HepG2 (cell line): ENCODE data around the gene DKKL1. TPM values are rescaled to one million over a fixed set of nuclear protein-coding genes. Genes with fewer than 3 reads are reported as not detected.

Experiments used
- CHD4 ChIP-seq: fragments of 200-600 bp; sonication (generic); IDR thresholded peaks from 2 replicates; pipeline ENCODE4 v1.7.0; 2017; ENCODE audit warnings: mild to moderate bottlenecking, low read length, borderline replicate concordance
- DNMT3B ChIP-seq: conservative IDR thresholded peaks from 2 replicates; pipeline ENCODE4 v1.6.1; 2016; ENCODE audit warnings: missing biosample characterization, control low read depth
- ELF3 ChIP-seq: IDR thresholded peaks from 2 replicates; pipeline ENCODE4 v1.6.1; 2016; ENCODE audit warnings: missing genetic modification reagents, missing compliant biosample characterization
- FOXK2 ChIP-seq: fragments of 450-650 bp; IDR thresholded peaks from 2 replicates; pipeline ENCODE4 v1.6.1; 2016
- GMEB1 ChIP-seq: sonication (generic); formaldehyde crosslinking; IDR thresholded peaks from 2 replicates; pipeline ENCODE4 v1.5.1; 2020; ENCODE audit warnings: missing genetic modification reagents, mild to moderate bottlenecking, borderline replicate concordance
- HIC2 ChIP-seq: sonication (generic); formaldehyde crosslinking; IDR thresholded peaks from 2 replicates; pipeline ENCODE4 v1.9.0; 2022; ENCODE audit warnings: low read depth, missing genetic modification reagents
- IKZF5 ChIP-seq: IDR thresholded peaks from 2 replicates; pipeline ENCODE4 v1.6.1; 2018; ENCODE audit warnings: missing genetic modification reagents, mild to moderate bottlenecking, missing compliant biosample characterization
- KAT2B ChIP-seq: fragments of 150-350 bp; IDR thresholded peaks from 2 replicates; pipeline ENCODE4 v1.6.1; 2014; ENCODE audit warnings: low read depth, low read length, borderline replicate concordance
- LBX2 ChIP-seq: sonication (generic); formaldehyde crosslinking; IDR thresholded peaks from 2 replicates; pipeline ENCODE4 v1.5.0; 2020; ENCODE audit warnings: missing genetic modification reagents, mild to moderate bottlenecking, borderline replicate concordance
- MED13 ChIP-seq: sonication (generic); formaldehyde crosslinking; IDR thresholded peaks from 2 replicates; pipeline ENCODE4 v1.5.0; 2020; ENCODE audit warnings: missing genetic modification reagents
- MEF2D ChIP-seq: sonication (generic); formaldehyde crosslinking; IDR thresholded peaks from 2 replicates; pipeline ENCODE4 v1.5.1; 2020; ENCODE audit warnings: mild to moderate bottlenecking, missing genetic modification reagents
- MXD4 ChIP-seq: IDR thresholded peaks from 2 replicates; pipeline ENCODE4 v1.6.1; 2016; ENCODE audit warnings: mild to moderate bottlenecking, missing biosample characterization, missing genetic modification reagents
- RORA ChIP-seq: sonication (generic); formaldehyde crosslinking; IDR thresholded peaks from 2 replicates; pipeline ENCODE4 v1.5.0; 2020; ENCODE audit warnings: mild to moderate bottlenecking, missing genetic modification reagents, moderate library complexity
- SCMH1 ChIP-seq: sonication (generic); formaldehyde crosslinking; IDR thresholded peaks from 2 replicates; pipeline ENCODE4 v1.9.0; 2021; ENCODE audit warnings: missing genetic modification reagents, mild to moderate bottlenecking, borderline replicate concordance
- SUZ12 ChIP-seq: fragments of 150-350 bp; IDR thresholded peaks from 2 replicates; pipeline ENCODE4 v1.6.1; 2014; ENCODE audit warnings: low read depth, low read length
- TARDBP ChIP-seq: sonication (generic); formaldehyde crosslinking; IDR thresholded peaks from 2 replicates; pipeline ENCODE4 v1.8.0; 2022; ENCODE audit warnings: mild to moderate bottlenecking, missing genetic modification reagents
- TMF1 ChIP-seq: sonication (generic); formaldehyde crosslinking; IDR thresholded peaks from 2 replicates; pipeline ENCODE4 v1.8.1; 2022; ENCODE audit warnings: low read depth, missing genetic modification reagents
- TOPORS ChIP-seq: sonication (generic); formaldehyde crosslinking; IDR thresholded peaks from 2 replicates; pipeline ENCODE4 v1.8.0; 2023; ENCODE audit warnings: mild to moderate bottlenecking, missing genetic modification reagents
- ZFP82 ChIP-seq: sonication (generic); formaldehyde crosslinking; IDR thresholded peaks from 2 replicates; pipeline ENCODE4 v1.5.1; 2020; ENCODE audit warnings: mild to moderate bottlenecking, missing genetic modification reagents, borderline replicate concordance
- ZNF121 ChIP-seq: sonication (generic); formaldehyde crosslinking; IDR thresholded peaks from 2 replicates; pipeline ENCODE4 v1.5.0; 2020; ENCODE audit warnings: mild to moderate bottlenecking, missing genetic modification reagents
- ZNF207 ChIP-seq: fragments of 450-650 bp; IDR thresholded peaks from 2 replicates; pipeline ENCODE4 v1.6.1; 2016; ENCODE audit warnings: antibody characterized with exemption, borderline replicate concordance
- ZNF329 ChIP-seq: sonication (generic); formaldehyde crosslinking; IDR thresholded peaks from 2 replicates; pipeline ENCODE4 v1.9.0; 2021; ENCODE audit warnings: low read depth, mild to moderate bottlenecking, missing genetic modification reagents
- ZNF383 ChIP-seq: sonication (generic); formaldehyde crosslinking; IDR thresholded peaks from 2 replicates; pipeline ENCODE4 v1.4.0; 2020; ENCODE audit warnings: missing genetic modification reagents, mild to moderate bottlenecking, borderline replicate concordance
- ZNF572 ChIP-seq: sonication (generic); formaldehyde crosslinking; IDR thresholded peaks from 2 replicates; pipeline ENCODE4 v1.5.1; 2020; ENCODE audit warnings: mild to moderate bottlenecking, missing genetic modification reagents
- ZNF709 ChIP-seq: sonication (generic); formaldehyde crosslinking; IDR thresholded peaks from 2 replicates; pipeline ENCODE4 v1.5.0; 2020; ENCODE audit warnings: mild to moderate bottlenecking, missing genetic modification reagents
- polyA plus RNA-seq, 8 experiments: library from polyadenylated mRNA; depleted of rRNA in 3 of 8; stranded (reverse) in 7 of 8; unstranded in 1 of 8; fragments of >200 nt; fragmentation: Illumina TruSeq in 4 of 8; extraction: Trizol in 4 of 8; gene quantifications; 2 replicates each; pipeline versions ENCODE4 v1.2.1 to v1.2.3, GENCODE V29; 2011 to 2016; ENCODE audit warnings: low read depth in 4 of 8, missing spikeins in 1 of 8, mixed read lengths in 1 of 8; ENCODE audit not compliant: insufficient read depth in 1 of 8
- total RNA-seq, 5 experiments: library from RNA; depleted of rRNA; stranded (reverse); fragments of >200 nt; fragmentation: Illumina TruSeq; extraction: Trizol; gene quantifications; 2 replicates each; pipeline ENCODE4 v1.2.3, GENCODE V29; 2016; ENCODE audit warnings: low read depth in 1 of 5

The DKKL1 gene
- total and polyA plus RNA-seq, 2 of the 13 experiments (the other 11 are each of a cell fraction or from before 2014, with no cell fraction given), result 0.30 to 0.31 TPM

GRCh38 chr19:49363268-49364082 is at the start of gene DKKL1 (continued):
- TF ChIP-seq LBX2 (CRISPR knock-in tag), result no peak
- TF ChIP-seq HIC2 (CRISPR knock-in tag), result no peak
- no peak for TF ChIP-seq TOPORS (CRISPR knock-in tag)
- peak; percentile 45; the same call in 1 of the 2 replicates for TF ChIP-seq MXD4 (CRISPR knock-in tag)
- no peak for TF ChIP-seq ZNF121 (CRISPR knock-in tag)
- no peak for TF ChIP-seq DNMT3B (CRISPR knock-in tag)
- no peak for TF ChIP-seq TMF1
- no peak for TF ChIP-seq MEF2D (CRISPR knock-in tag)
- TF ChIP-seq RORA, result no peak
- TF ChIP-seq SUZ12, result no peak
- TF ChIP-seq MED13 (CRISPR knock-in tag), result no peak
- TF ChIP-seq ELF3 (CRISPR knock-in tag), result no peak
- no peak for TF ChIP-seq SCMH1 (CRISPR knock-in tag)
- TF ChIP-seq ZNF709 (CRISPR knock-in tag), result no peak
- TF ChIP-seq IKZF5 (CRISPR knock-in tag), result 0 out of 2 replicates have a peak, but pooled peaks have one; percentile 18
- TF ChIP-seq FOXK2, result no peak
- no peak for TF ChIP-seq ZNF383 (CRISPR knock-in tag)
- no peak for TF ChIP-seq ZFP82 (CRISPR knock-in tag)
- no peak for TF ChIP-seq KAT2B
- no peak for TF ChIP-seq TARDBP (CRISPR knock-in tag)
- TF ChIP-seq ZNF329, result no peak
- no peak for TF ChIP-seq ZNF572 (CRISPR knock-in tag)
- no peak for TF ChIP-seq ZNF207
- TF ChIP-seq CHD4, result no peak
- TF ChIP-seq GMEB1 (CRISPR knock-in tag), result peak; percentile 29; the same call in 1 of the 2 replicates
